Fibroblast of gingiva (primary cell): ENCODE results near the gene MDFIC.
A peak's percentile ranks its signal among the peaks of the same experiment; 100 is the strongest.
"Not testable (repeated sequence)": the region's sequence is repeated elsewhere in the genome, so short reads cannot be mapped to it uniquely, and the experiment has no call there.

Experiments
- DNase-seq: peaks from one replicate; pipeline ENCODE4 v3.0.0-alpha.2; 2011; ENCODE audit warnings: low read depth

MDFIC gene, protein sequence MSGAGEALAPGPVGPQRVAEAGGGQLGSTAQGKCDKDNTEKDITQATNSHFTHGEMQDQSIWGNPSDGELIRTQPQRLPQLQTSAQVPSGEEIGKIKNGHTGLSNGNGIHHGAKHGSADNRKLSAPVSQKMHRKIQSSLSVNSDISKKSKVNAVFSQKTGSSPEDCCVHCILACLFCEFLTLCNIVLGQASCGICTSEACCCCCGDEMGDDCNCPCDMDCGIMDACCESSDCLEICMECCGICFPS

DNA sequence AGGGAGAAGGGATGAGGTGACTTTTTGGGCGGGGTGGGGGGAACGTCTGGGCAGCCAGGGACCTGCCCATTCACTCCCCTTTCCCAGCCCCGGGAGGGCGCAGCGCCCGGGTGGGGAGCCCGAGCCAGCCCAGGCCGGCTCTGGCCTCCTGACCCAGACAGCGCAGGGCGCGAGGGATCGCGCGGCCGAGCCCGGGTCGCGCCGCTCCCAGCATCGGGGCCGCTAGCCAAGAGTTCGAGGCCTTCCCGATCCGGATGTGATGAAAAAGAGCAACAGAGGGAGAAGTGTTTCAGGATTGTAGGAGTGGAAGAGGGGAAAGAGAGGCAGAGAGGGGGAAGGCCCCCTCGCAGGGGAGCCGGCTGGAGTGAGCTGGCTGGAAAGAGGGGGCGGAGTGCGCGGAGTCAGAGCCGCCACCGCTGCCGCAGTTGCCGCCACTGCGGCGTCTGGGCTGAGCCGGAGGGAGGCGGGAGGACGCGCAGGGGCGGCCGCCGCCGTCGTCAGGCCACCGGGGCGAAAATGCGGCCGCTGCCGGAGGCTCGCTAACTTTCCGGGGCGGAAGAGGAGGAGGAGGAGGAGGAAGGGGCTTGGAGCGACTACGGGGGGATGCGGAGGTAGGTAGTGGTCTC lies at the start of gene MDFIC:
Gene MDFIC (plus strand): TSS at position 69 of the 626 bp plus-strand sequence. CDS start 940 bp downstream, outside the sequence.
- peak; percentile 55 for DNase-seq

DNA sequence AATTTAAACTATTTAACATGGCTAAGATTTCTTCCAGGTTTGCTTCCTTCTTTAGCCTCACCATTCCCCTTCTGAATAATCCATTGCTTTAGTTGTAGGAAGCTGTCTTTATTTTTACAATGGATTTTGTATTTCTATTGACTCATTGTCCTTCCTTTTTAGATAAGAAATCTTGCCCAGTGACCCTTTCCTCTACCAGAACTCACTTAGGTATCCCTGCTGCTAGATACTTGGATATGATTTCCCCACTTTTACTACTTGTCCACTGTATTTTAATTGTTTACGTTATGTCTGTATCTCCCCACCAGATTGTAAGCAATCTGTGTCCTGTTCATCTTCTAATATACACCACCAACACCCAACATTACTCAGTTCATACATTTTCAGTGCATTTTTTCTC lies 47.7 kb upstream of the MDFIC start:
- DNase-seq: no peak

DNA sequence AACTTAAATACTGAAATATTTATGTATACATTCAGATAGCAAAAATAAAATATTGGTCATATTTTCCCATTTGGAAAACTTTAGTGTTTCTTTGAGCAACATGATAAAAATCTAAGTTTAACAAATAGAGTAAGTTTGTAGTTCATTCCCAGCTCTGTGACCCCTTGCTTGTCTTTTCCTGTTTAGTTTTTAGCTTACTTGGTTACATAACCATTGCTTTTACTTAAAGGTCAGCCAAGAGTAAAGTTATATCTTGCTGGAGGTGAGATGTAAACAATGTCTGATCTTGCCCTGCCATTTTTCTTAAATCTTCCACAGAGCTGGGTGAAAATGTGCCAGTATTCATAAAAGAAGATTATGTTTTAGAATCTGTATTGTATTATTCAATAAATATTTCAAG lies 46.7 kb upstream of the MDFIC start:
- no peak for DNase-seq

DNA sequence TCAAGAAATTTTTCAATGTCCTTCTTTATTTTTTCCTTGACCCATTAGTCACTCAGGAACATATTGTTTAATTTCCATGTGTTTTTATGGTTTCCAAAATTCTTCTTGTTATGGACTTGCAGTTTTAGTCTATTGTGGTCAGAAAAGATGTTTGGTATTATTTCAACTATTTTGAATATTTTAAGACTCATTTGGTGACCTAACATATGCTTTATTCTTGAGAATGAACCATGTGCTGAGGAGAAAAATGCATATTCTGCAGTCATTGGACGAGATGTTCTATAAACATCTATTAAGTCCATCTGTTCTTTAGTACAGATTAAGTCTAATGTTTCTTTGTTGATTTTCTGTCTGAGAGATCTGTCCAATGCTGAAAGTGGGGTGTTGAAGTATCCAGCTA lies 42.3 kb upstream of the MDFIC start:
- DNase-seq: peak; percentile 93

DNA sequence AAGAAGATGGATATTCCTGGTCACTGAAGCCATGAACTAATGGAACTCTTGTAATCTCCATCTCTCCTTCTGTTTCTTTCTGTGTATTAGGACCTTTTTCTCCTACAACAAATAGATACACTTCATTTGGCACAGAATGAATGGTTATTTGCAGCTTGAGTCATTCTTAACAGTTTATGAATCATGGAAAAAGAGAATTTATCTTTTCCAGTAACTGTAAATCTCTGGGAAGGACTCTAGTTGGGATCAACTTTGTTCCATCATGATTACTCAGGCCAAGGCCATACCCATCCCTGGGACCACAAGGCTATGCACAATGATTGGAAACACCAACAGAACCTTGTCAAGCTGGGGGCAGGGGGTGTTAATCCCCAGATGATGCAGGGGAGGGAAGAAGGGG lies 36.1 kb upstream of the MDFIC start:
- DNase-seq: no peak

DNA sequence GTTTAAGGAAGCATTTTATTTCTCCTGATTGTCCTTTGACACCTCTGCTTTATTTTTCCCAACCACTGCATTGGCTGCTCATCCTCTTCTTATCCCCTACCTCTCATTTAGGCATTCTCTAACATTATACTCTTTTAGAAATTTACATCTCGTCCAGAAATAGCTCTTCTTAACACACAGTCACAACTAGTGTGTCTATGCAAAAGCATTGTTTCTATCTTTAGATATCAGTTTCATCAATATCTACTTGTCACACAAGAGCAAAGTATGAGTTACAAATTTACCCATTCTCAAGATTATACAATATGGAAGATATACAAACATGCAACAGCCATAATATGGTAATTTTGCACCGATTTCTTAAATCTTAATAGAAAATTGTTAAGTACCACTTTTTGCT lies 35.7 kb upstream of the MDFIC start:
- no peak for DNase-seq

DNA sequence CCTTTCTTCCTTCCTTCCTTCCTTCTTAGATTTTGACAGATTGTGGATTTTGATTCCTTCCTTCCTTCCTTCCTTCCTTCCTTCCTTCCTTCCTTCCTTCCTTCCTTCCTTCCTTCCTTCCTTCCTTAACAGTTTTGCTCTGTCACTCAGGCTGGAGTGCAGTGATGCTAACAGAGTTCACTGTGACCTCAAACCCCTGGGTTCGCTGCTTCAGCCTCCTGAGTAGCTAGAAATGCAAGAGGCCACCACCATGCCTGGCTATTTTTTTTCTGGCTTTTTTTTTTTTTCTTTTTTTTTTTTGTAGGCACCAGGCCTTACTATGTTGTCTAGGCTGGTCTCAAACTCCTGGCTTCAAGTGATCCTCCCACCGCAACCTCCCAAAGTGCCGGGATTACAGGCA lies 32.8 kb upstream of the MDFIC start:
- not testable (repeated sequence) for DNase-seq

DNA sequence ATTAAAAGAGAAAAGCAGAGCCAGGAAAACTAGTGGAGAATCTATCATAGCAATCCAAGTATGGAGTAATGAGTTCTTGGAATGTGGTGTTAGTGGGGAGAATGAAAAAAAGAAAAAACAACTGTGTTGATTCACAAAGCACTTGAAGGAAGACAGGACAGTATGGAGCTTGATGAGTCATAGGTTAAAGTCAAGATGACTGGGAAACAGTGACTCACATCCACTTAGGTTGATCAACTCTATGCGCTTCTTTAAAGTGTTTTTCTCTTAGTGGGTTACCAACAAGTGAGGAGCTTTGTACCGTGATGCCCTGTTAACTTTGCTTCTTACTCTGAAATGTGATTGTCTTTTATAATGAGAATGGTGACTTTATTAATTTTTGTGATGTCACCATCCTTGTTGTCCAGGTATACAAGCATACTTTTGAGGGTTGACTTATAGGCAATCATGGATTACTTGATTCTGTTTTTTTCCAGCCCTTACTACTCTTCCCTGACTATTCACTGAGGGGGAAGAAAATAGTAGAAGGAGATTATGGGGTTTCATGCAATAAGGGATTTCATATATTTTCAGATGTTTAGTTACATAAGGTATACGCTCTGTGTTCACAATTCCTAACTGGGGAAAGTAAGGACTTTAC lies 32.1 kb upstream of the MDFIC start:
- DNase-seq: peak; percentile 96

DNA sequence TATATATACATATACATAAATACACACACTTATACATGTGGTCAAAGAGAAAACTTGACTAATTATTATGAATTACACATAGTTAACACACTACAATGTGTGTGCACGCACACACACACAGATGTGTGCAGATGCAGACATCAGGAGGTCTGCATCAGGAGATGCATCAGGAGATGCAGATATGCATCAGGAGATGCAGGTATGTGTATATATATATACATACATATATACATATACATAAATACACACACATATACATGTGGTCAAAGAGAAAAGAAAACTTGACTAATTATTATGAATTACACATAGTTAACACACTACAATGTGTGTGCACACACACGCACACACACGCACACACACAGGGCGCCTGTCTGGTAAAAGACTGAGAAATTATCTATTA lies 31.3 kb upstream of the MDFIC start:
- no peak for DNase-seq

DNA sequence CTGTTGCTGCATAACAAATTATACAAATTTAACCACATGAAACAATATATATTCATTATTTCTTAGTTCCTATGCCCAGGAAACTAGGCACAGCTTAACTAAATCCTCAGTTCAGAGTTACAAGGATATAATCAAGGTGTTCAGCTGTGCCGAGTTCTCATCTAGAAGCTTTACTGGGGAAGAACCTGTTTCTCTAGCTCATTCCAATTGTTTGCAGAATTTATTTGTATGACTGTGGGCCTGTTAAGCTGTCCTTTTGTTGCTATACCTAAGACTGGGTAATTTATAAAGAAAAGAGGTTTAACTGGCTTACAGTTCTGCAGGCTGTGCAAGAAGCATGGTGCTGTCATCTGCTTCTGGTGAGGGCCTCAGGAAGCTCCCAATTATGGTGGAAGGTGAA lies 21.8 kb upstream of the MDFIC start:
- no peak for DNase-seq

DNA sequence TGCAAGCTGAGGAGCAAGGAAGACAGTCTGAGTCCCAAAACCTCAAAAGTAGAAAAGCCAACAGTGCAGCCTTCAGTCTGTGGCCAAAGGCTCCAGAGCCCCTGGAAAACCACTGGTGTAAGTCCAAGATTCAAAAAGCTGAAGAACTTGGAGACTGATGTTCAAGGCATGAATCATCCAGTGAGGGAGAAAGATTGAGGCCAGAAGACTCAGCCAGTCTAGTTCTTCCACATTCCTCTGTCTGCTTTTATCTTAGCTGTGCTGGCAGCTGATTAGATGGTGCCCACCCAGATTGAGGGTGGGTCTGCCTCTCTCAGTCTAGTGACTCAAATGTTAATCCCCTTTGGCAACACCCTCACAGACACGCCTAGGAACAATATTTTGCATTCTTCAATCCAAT lies 20.1 kb upstream of the MDFIC start:
- DNase-seq: no peak

DNA sequence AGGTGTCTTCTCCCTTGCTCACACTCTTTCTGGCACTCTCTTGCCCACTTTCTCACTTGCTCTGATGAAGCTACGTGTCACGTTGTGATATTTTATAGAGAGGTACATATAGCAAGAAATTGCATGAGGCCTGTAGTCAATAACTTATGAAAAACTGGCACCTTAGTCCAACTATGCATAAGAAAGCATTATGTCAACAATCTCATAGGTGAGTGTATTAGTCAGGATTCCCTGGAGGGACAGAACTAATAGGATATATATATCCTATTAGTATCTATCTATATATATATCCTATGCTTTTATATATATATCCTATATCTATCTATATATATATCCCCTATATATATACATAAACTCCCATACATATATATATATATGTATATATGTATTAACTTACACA lies 18.8 kb upstream of the MDFIC start:
- no peak for DNase-seq

DNA sequence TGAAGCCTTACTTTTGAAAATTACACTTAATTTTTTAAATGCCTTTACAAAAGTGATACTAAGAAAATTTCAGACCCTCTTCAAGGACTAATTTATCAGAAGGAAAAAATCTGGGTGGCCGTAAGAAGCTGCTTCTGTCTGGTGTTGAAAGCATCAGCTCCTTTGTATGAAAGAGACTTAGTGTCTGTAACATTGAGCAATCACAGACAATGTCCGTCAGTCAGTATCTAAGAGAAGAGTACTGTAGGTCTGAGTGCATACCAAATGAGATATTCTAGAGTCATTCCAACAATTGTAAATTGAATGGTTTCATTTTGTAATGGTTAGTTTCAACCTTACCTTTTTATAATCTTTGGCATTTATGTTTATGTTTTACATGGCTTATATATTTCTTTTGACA lies 11.1 kb upstream of the MDFIC start:
- DNase-seq: no peak

DNA sequence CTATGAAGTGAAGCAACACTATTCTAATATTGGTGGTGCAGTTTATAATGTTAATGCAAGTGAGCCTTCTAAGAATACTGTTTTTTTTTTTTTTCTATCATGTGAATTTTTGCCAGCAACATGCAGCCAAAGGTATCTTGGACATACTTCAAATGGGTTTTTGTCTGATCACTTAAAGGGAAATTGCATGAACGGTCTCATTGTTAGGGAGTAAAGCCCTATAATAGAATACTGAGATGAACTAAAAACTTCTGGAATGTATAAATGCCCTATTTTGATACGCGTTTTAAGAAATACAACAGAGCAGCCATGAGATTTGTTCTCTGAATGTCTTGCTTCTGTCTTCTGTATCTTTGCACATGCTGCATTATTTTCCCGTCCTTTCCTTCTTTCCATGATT lies 10.5 kb upstream of the MDFIC start:
- DNase-seq: no peak

DNA sequence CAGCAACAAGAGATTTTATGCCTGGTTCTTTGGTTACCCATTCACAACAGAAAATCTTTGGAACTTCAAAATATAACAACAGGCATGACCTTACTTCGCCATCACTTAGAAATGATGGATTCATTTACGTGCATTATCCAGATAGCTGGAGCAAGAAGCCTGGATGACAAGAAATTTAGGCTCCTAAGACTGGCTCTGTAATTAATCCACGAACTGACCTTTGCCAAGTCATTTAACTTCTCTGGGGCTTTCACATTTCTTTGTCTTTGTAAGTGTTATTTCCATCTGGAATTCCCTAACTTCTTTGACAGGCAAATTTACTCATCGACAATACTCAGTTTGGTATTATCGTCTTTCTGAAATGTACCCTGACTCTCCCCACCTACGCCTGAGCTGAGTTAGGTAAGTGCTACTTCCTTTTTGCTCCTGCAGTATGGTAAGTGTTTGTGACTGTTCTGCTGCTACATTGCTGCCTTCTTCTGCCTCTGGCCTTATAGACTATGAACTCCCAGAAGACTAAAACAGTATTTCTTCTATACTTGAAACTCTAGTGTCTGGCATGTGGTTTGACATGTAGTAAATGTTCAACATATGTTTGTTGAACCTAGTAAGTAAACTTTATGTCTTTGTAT lies 5.5 kb upstream of the MDFIC start:
- DNase-seq: no peak

DNA sequence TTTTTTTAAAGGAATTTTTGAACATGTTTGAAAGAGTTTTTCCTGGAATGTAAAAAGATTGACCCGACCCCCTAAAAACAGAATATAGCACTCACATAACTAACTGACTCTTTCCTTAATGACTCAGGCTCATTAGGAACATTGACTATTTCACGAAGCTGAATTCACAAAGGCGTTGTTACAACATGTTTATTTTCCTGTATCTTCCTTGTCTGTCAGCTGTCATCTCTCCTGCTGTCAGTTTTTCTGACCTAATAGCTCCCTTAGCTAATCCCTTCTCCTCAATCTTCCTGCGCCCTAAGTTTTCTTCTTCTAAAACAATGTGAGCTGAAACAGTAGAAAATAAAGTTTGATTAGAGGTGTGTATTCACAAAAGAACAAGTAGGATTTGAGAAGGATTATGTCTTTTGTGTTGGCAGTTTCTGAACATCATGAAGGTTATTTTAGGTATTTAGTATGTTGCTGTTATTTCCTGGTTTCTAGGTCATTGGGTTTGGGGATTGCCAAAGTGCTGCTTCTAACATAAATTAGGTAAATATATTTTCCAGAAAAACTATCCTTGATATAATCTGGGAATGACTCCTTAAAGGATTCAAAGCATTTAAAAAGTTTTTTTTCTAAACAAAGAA lies 4.6 kb upstream of the MDFIC start:
- no peak for DNase-seq

DNA sequence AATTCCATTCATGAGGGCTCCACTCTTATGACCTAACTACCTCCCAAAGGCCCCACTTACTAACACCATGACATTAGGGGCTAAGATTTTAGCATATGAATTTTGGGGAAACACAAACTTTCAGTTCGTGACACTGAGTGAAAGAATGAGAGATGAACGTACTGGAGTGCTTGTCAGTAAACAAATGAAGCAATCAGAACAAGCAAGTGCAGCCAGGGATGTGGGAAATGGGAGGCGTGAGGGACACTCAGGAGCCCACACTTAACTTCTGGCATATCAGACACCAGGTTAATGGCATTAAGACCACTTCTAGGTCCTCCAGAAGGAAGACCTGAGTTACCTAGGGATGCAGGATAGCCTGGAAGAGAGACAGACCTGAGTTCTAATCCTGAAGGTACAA lies 2.3 kb upstream of the MDFIC start:
- no peak for DNase-seq

DNA sequence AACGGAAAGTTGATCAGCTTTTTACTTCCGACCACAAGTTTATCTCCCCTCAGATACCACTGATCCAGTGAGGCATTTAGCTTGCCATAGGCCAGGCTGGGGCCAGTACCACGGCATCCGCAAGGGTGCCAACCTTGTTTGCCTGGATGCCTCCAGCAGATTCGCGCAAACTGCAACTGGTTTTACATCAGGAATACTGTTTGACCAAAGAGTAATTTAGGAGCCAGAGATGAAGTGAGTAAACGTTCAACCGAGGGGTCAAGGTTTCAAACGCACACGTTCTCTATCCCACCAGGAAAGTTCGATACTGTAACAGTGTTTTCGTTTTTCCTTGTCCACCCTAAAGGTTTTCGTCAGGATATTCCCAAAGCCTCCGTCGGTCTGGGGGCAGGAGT lies 266 bp upstream of the MDFIC start:
- peak; percentile 33 for DNase-seq

DNA sequence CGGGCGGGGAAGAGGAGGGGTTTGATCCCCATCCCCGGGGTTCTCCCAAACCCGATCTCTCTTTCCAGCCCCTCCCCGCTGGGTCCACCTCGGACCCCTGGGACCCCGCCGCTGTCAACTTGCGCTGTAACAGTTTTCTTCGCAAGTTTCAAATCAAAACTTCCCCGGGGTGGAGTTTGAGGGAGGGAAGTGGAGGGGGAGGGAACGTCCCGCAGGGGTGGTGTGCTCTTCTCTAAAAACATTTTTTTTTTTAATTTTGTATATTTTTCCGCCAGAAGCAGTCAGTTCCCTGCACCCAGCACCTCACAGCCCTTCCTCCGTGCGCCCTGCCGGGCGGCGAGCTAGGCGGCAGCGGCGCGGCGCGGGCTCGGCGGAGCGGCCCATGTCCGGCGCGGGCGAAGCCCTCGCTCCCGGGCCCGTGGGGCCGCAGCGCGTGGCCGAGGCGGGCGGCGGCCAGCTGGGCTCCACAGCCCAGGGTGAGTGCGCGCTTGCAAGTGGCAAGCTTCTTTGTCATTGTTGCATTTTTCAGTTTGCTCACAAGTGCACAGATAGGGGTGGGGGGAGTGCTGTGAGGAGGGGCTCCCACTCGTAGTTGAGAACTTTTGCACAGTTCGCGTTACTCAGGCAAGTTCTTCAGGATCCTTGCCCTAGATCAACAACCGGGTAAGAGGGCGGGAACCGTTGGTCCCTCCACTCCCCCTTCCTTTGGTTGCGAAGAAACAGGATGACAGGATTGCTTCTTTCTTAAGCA lies 933 bp downstream of the MDFIC start:
- peak; percentile 87 for DNase-seq

DNA sequence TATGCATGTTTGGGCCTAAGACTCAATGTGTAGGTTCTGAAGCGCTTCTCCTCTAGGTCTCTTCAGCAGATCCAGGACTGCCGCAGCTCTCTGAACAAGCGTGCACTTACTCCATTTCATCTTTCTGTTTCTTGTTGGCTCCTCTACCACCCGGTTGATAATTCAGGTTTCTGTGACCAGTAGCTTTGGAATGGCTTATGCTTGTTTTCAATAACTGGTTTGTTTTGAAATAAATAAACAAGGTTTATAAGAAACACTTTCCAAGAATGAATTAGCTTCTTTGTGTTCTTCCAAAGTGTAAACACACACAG lies 1.5 kb downstream of the MDFIC start:
- no peak for DNase-seq

DNA sequence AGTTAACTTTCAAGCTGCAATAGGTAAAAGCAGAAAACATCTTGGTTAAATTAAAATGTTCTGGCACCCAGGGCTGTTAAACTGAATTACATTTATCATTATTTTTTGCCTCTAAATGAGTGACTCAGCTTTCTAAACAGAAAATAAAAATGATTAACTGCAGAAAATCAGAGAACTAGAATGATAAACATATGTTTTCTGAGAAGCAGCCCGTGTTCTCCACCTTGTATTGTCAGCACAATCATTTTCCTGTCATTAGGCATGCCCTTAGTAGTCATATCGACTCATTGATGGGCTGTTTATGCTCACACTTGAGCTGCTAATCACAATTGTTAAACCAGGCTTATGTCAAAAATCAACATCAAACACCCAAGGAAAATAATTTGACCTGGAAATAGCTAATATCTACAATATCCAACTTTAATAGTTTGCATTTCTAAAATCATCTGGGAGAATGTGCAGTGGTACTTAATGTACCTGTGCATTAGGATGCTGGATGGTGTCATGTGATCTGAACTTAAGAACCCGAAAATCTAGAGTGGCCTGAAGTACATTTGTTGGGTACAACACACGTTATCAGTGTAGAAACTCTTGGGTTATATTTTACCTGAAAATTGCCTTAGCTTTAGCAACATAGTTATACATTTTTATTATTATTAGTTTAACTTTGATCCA lies 2.3 kb downstream of the MDFIC start:
- no peak for DNase-seq

DNA sequence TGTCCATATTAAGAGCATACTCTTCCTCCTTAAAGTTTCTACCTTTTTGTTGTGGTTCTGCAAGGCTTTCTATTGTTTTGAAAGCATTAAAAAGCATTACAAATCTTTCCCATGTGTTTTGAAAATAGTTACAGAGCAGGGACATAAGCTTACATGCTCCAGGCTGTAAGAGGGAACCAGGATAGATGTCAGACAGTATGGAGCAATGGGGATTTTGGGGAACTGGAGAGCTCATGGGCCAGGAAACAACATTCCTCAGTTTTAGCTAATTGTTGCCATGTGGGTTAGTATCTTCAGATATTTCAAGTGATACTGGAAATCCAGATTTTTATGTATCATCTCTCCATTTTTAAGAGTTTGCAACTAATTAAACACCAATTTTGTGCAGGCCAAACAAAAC lies 3.5 kb downstream of the MDFIC start:
- peak; percentile 90 for DNase-seq
